Measurements from ENCODE around the gene HTR1D.
"Not testable (repeated sequence)": the region's sequence is repeated elsewhere in the genome, so short reads cannot be mapped to it uniquely, and the experiment has no call there.

HTR1D gene, protein sequence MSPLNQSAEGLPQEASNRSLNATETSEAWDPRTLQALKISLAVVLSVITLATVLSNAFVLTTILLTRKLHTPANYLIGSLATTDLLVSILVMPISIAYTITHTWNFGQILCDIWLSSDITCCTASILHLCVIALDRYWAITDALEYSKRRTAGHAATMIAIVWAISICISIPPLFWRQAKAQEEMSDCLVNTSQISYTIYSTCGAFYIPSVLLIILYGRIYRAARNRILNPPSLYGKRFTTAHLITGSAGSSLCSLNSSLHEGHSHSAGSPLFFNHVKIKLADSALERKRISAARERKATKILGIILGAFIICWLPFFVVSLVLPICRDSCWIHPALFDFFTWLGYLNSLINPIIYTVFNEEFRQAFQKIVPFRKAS

DNA sequence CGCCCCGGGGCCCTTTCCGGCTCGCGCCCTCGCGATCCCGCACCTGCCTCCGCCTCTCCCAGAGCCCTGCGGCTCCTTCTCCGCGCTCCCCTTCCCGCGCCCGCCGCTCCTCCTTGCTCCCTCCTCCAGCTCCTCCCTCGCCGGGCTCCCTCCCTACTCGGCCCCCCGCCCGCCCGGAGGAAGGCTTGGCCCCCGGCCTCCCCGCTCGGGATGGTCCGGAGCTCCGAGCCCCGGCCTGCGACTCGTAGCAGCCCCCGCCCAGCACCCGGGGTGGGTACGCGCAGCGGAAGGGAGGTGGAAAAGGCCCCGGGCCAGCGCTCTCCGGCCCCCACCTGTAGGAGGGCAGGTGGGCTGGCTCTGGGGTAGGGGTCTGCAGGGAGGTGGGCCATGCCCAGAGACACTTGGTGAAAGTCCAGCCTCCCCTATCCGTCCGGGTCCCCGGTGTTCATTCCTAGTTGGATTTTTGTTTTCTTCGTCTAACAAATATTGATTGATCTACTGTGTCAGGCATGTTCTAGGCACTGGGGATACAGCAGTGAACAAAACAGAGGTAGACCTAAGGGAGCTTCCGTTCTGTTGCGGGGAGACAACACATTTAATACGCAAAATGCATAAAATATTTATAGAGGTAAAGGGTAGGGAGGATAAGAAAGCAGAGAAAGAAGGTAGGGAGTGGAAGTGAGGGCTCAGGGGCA is at the start of gene HTR1D:
Gene HTR1D, minus strand, starts transcription at position 82 of the 695 bp plus-strand sequence. CDS start 23,283 bp downstream, outside the sequence.
- Histone ChIP-seq H3K9me3 (ENCODE audit: control insufficient read depth, low read length) (no peaks in the 10 kb centered on the region), H3K4me3 (ENCODE audit: low read length) (peak within 1 kb of the TSS; percentile 14), H3K27me3 (ENCODE audit: control insufficient read depth, insufficient read depth, low read length) (peaks cover 42% of the 10 kb centered on the region), H3K36me3 (ENCODE audit: control insufficient read depth, insufficient read depth, low read length) (no peaks in the 10 kb centered on the region), H3K4me1 (ENCODE audit: control insufficient read depth, insufficient read depth, low read length) (peaks cover 5% of the 10 kb centered on the region), H3K9ac (ENCODE audit: low read length) (no peak within 1 kb of the TSS)

DNA sequence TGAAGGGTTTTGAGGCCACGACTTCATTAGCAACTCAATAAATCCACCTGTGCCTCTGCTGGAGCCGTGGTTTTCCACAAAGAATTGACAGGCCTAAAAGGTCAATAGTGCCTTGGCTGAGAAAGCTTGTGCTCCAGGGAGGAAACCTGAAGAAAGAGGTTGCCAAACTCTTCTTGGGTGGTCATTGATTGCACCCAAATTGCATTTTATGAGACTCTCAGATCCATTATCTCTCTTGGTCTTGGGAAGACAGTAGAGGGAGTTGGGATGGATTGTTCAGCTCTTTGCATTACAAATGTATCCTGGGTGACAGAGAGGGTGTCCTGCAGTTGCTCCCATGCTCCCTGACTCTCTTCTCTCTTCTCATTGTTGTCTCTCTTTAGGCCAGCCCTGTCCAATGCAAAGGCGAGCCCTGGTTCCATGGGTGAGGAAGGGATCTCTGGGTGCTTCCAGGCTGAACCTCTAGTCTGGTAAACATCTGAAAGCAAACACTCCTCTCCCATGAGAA is 46.1 kb upstream of the HTR1D start:
- H3K9me3 ChIP-seq (ENCODE audit: control insufficient read depth, low read length) = no peaks in the 10 kb centered on the region
- H3K4me1 ChIP-seq (ENCODE audit: control insufficient read depth, insufficient read depth, low read length) = no peaks in the 10 kb centered on the region
- no peak overlapping the region for H3K9ac ChIP-seq (ENCODE audit: low read length)
- H3K27me3 ChIP-seq (ENCODE audit: control insufficient read depth, insufficient read depth, low read length) = peaks cover 5% of the 10 kb centered on the region
- H3K36me3 ChIP-seq (ENCODE audit: control insufficient read depth, insufficient read depth, low read length) = no peaks in the 10 kb centered on the region
- no peak overlapping the region for H3K4me3 ChIP-seq (ENCODE audit: low read length)

DNA sequence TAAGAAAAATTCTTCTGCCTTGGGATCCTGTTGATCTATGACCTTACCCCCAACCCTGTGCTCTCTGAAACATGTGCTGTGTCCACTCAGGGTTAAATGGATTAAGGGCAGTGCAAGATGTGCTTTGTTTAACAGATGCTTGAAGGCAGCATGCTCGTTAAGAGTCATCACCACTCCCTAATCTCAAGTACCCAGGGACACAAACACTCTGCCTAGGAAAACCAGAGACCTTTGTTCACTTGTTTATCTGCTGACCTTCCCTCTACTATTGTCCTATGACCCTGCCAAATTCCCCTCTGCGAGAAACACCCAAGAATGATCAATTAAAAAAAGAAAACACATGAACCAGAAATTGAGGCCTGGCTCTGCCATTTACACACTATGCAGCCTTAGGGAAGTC is 40.8 kb upstream of the HTR1D start:
- H3K36me3 ChIP-seq (ENCODE audit: control insufficient read depth, insufficient read depth, low read length); H3K4me1 ChIP-seq (ENCODE audit: control insufficient read depth, insufficient read depth, low read length): not testable (repeated sequence)

DNA sequence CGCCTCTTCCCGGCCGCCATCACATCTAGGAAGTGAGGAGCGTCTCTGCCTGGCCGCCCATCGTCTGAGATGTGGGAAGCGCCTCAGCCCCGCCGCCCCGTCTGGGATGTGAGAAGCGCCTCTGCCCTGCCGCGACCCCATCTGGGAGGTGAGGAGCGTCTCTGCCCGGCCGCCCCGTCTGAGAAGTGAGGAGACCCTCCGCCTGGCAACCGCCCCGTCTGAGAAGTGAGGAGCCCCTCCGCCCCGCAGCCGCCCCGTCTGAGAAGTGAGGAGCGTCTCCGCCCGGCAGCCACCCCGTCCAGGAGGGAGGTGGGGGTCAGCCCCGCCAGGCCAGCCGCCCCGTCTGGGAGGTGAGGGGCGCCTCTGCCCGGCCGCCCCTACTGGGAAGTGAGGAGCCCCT is 40.1 kb upstream of the HTR1D start:
- not testable (repeated sequence) for H3K4me1 ChIP-seq (ENCODE audit: control insufficient read depth, insufficient read depth, low read length); H3K9me3 ChIP-seq (ENCODE audit: control insufficient read depth, low read length); H3K36me3 ChIP-seq (ENCODE audit: control insufficient read depth, insufficient read depth, low read length); H3K9ac ChIP-seq (ENCODE audit: low read length); H3K4me3 ChIP-seq (ENCODE audit: low read length); H3K27me3 ChIP-seq (ENCODE audit: control insufficient read depth, insufficient read depth, low read length)

More for the DNA sequence above, 40.8 kb upstream of the HTR1D start:
- not testable (repeated sequence) for H3K9ac ChIP-seq (ENCODE audit: low read length); H3K9me3 ChIP-seq (ENCODE audit: control insufficient read depth, low read length); H3K4me3 ChIP-seq (ENCODE audit: low read length); H3K27me3 ChIP-seq (ENCODE audit: control insufficient read depth, insufficient read depth, low read length)

DNA sequence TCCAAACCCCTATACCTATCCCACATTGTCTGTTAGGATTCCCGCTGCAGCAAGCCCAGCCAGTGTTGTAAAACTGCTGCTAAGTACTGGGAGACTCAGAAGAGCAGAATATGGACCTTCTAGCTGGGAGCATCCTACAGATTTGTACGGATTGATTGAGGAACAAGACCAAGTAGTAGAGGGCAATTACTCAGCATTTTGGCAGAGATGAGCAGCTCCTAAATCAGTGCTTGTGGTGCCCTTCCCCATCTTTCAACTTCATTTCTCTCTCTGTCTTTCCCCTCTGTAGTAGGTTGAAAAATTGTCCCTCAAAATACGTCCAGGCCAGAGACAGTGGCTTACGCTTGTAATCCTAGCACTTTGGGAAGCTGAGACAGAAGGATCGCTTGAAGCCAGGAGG is 37.3 kb upstream of the HTR1D start:
- Histone ChIP-seq H3K36me3 (ENCODE audit: control insufficient read depth, insufficient read depth, low read length) (no peaks in the 10 kb centered on the region), H3K9ac (ENCODE audit: low read length) (no peak overlapping the region)

GRCh38 chr1:23251812-23252211 is 34.5 kb upstream of the HTR1D start:
- no peaks in the 10 kb centered on the region for H3K9me3 ChIP-seq (ENCODE audit: control insufficient read depth, low read length)

More for the DNA sequence above, 37.3 kb upstream of the HTR1D start:
- H3K4me1 ChIP-seq (ENCODE audit: control insufficient read depth, insufficient read depth, low read length) = no peaks in the 10 kb centered on the region
- no peaks in the 10 kb centered on the region for H3K9me3 ChIP-seq (ENCODE audit: control insufficient read depth, low read length)
- H3K4me3 ChIP-seq (ENCODE audit: low read length) = no peak overlapping the region
- no peaks in the 10 kb centered on the region for H3K27me3 ChIP-seq (ENCODE audit: control insufficient read depth, insufficient read depth, low read length)

DNA sequence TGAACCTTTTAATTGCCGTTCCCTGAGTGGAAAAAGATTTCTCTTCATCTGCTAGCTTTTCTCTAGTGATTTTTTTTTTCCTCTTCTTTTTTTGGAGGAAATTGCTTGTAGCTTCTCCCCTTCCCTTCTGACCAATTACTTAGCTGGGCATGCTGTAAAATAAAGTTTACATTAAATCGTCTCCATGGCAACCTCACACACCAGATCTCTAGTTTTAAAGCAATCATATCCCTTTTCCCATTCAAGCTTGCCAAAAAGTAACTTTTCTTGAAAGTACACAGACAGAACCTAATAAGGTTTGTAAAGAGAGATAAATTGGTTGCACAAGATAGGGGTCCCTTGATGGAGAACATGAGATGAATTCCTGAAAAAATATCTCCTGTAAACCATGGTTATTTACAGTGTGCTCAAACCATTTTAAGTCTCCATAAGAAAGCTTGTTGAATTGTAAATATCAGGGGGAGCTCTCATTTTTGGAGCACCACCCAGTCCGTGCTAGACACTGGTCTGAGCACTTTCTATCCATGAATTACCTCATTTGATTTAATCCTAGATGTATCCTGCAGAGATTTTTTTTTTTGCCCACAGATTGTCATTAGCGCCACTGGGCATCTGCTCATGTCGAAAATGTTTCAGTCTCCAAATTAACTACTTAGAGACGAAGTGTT is 32.6 kb upstream of the HTR1D start:
- no peaks in the 10 kb centered on the region for H3K27me3 ChIP-seq (ENCODE audit: control insufficient read depth, insufficient read depth, low read length)
- H3K4me1 ChIP-seq (ENCODE audit: control insufficient read depth, insufficient read depth, low read length) = no peaks in the 10 kb centered on the region
- no peak overlapping the region for H3K9ac ChIP-seq (ENCODE audit: low read length)
- H3K9me3 ChIP-seq (ENCODE audit: control insufficient read depth, low read length) = no peaks in the 10 kb centered on the region
- H3K36me3 ChIP-seq (ENCODE audit: control insufficient read depth, insufficient read depth, low read length) = no peaks in the 10 kb centered on the region
- H3K4me3 ChIP-seq (ENCODE audit: low read length) = no peak overlapping the region

More at GRCh38 chr1:23251812-23252211, 34.5 kb upstream of the HTR1D start:
- Histone ChIP-seq H3K27me3 (ENCODE audit: control insufficient read depth, insufficient read depth, low read length) (no peaks in the 10 kb centered on the region), H3K9ac (ENCODE audit: low read length) (no peak overlapping the region), H3K4me3 (ENCODE audit: low read length) (no peak overlapping the region), H3K4me1 (ENCODE audit: control insufficient read depth, insufficient read depth, low read length) (no peaks in the 10 kb centered on the region), H3K36me3 (ENCODE audit: control insufficient read depth, insufficient read depth, low read length) (no peaks in the 10 kb centered on the region)

DNA sequence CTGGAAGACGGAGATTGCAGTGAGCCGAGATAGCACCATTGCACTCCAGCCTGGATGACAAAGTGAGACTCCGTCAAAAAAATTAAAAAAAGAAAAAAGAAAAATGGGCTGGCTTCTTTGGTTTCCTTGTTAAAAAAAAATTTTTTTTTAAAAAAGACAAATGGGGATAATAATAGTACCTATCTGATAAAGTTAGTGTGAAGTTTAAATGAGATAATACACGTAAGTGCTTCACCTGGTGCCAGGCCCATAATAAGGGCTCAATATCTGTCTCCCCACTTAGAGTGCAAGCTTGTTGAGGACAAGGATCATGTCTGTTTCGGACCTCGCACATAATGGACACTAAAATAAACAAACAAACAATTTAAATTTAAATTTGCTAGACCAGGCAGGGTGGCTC is 30.0 kb upstream of the HTR1D start:
- Histone ChIP-seq H3K27me3 (ENCODE audit: control insufficient read depth, insufficient read depth, low read length) (no peaks in the 10 kb centered on the region), H3K9me3 (ENCODE audit: control insufficient read depth, low read length) (no peaks in the 10 kb centered on the region), H3K36me3 (ENCODE audit: control insufficient read depth, insufficient read depth, low read length) (no peaks in the 10 kb centered on the region), H3K9ac (ENCODE audit: low read length) (no peak overlapping the region), H3K4me3 (ENCODE audit: low read length) (no peak overlapping the region), H3K4me1 (ENCODE audit: control insufficient read depth, insufficient read depth, low read length) (no peaks in the 10 kb centered on the region)

DNA sequence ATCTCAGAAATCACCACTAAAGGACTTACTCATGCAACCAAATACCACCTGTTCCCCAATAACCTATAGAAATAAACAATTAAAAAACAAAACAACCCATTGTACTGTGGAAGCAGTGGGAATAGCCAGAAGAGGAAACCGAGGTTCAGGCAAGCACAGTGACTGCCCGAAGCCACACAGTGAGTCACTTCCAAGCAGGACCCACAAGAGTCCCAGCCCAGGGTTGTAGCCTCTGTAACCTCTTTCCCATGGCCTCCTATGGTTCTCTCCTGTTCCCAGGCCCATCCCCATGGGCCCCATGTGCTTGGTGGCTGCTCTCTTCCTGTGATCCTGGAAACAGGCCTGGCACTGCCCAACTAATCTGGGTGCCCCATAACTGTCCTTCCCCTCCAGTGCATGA is 29.0 kb upstream of the HTR1D start:
- H3K36me3 ChIP-seq (ENCODE audit: control insufficient read depth, insufficient read depth, low read length) = no peaks in the 10 kb centered on the region
- H3K27me3 ChIP-seq (ENCODE audit: control insufficient read depth, insufficient read depth, low read length) = no peaks in the 10 kb centered on the region
- H3K9me3 ChIP-seq (ENCODE audit: control insufficient read depth, low read length) = no peaks in the 10 kb centered on the region
- no peak overlapping the region for H3K9ac ChIP-seq (ENCODE audit: low read length)
- H3K4me3 ChIP-seq (ENCODE audit: low read length) = no peak overlapping the region
- no peaks in the 10 kb centered on the region for H3K4me1 ChIP-seq (ENCODE audit: control insufficient read depth, insufficient read depth, low read length)

DNA sequence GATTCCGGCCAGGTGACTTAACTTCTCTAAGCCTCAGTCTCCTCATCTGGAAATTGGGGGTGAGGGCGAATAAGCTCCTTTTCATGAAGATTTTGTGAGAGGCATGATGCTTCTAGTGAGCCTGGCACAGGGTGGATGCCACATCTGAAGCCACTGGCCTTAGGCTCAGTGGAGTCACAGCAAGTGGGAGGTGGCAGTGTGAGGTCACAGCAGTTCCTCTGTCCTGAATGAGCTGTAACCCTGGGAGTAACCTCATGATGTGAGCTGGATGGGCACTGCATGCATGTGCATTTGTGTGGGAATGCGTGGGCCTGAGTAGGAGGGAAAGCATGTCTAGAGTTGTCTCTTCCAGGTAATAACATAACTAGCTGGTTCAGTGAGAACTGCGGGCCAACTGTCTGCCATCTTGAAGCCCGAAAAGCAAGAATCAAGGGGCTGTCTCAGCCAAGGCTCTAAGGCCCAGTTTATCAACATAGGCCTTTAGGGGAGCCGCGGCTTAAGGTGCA is 27.0 kb upstream of the HTR1D start:
- Histone ChIP-seq H3K36me3 (ENCODE audit: control insufficient read depth, insufficient read depth, low read length) (no peaks in the 10 kb centered on the region), H3K27me3 (ENCODE audit: control insufficient read depth, insufficient read depth, low read length) (no peaks in the 10 kb centered on the region), H3K4me1 (ENCODE audit: control insufficient read depth, insufficient read depth, low read length) (no peaks in the 10 kb centered on the region), H3K9me3 (ENCODE audit: control insufficient read depth, low read length) (no peaks in the 10 kb centered on the region), H3K4me3 (ENCODE audit: low read length) (no peak overlapping the region), H3K9ac (ENCODE audit: low read length) (no peak overlapping the region)

DNA sequence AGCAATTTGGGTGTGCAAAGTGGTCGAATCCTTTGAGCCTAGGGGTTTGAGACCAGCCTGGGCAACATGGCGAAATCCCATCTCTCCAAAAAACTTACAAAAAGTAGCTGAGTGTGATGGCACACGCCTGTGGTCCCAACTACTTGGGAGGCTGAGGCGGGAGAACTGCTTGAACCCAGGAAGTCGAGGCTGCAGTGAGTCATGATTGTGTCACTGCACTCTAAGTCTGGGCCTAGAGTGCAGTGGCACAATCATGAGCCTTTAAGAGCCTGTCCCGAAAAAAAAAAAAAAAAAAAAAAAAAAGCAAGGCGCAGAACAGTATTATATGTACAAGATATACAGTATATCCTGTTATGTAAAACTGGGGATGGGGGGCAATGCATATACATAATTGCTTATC is 25.1 kb upstream of the HTR1D start:
- Histone ChIP-seq H3K36me3 (ENCODE audit: control insufficient read depth, insufficient read depth, low read length) (no peaks in the 10 kb centered on the region), H3K27me3 (ENCODE audit: control insufficient read depth, insufficient read depth, low read length) (no peaks in the 10 kb centered on the region), H3K4me1 (ENCODE audit: control insufficient read depth, insufficient read depth, low read length) (no peaks in the 10 kb centered on the region), H3K9me3 (ENCODE audit: control insufficient read depth, low read length) (no peaks in the 10 kb centered on the region), H3K4me3 (ENCODE audit: low read length) (no peak overlapping the region), H3K9ac (ENCODE audit: low read length) (no peak overlapping the region)

All from mucosa of stomach (tissue), 1 donor.